Effector CD8-positive, alpha-beta T cell (primary cell): ENCODE results near the gene RBBP7.
"Not testable (repeated sequence)": the region's sequence is repeated elsewhere in the genome, so short reads cannot be mapped to it uniquely, and the experiment has no call there.

ENCODE experiments used
- DNase-seq: peaks from one replicate; lab custom pipeline; 2025; lab: John Stamatoyannopoulos, UW

The RBBP7 gene

GRCh38 chrX:16867947-16868346, 2.2 kb downstream of the RBBP7 start:
- DNase-seq: no peak

- DNase-seq: no peak
Measured at GRCh38 chrX:16862829-16863228, 7.3 kb downstream of the RBBP7 start.

- no peak for DNase-seq
Measured at GRCh38 chrX:16856744-16857143, 13.4 kb downstream of the RBBP7 start.

- not testable (repeated sequence) for DNase-seq
Measured at GRCh38 chrX:16856076-16856404, 14.1 kb downstream of the RBBP7 start.

GRCh38 chrX:16855363-16856075, 14.6 kb downstream of the RBBP7 start:
- no peak for DNase-seq

GRCh38 chrX:16853537-16853936, 16.6 kb downstream of the RBBP7 start:
- DNase-seq: no peak

- DNase-seq: no peak
Measured at GRCh38 chrX:16852617-16853179, 17.5 kb downstream of the RBBP7 start.

GRCh38 chrX:16851827-16852226, 18.3 kb downstream of the RBBP7 start:
- no peak for DNase-seq

- DNase-seq: no peak
Measured at GRCh38 chrX:16851421-16851820, 18.7 kb downstream of the RBBP7 start.

- no peak for DNase-seq
Measured at GRCh38 chrX:16848541-16848940, 21.6 kb downstream of the RBBP7 start.

- no peak for DNase-seq
Measured at GRCh38 chrX:16845686-16846085, 24.5 kb downstream of the RBBP7 start.

- no peak for DNase-seq
Measured at GRCh38 chrX:16843208-16843909, 26.8 kb downstream of the RBBP7 start.

GRCh38 chrX:16842684-16843083, 27.5 kb downstream of the RBBP7 start:
- DNase-seq: no peak

- DNase-seq: no peak
Measured at GRCh38 chrX:16839852-16840460, 30.2 kb downstream of the RBBP7 start.

- DNase-seq: no peak
Measured at GRCh38 chrX:16839219-16839851, 30.8 kb downstream of the RBBP7 start.

GRCh38 chrX:16838202-16839066, 31.7 kb downstream of the RBBP7 start:
- DNase-seq: no peak

- no peak for DNase-seq
Measured at GRCh38 chrX:16836371-16836770, 33.8 kb downstream of the RBBP7 start.

GRCh38 chrX:16834806-16835205, 35.4 kb downstream of the RBBP7 start:
- DNase-seq: no peak

- DNase-seq: no peak
Measured at GRCh38 chrX:16832301-16832700, 37.9 kb downstream of the RBBP7 start.

- DNase-seq: no peak
Measured at GRCh38 chrX:16828124-16828908, 41.8 kb downstream of the RBBP7 start.

- DNase-seq: no peak
Measured at GRCh38 chrX:16827225-16827624, 42.9 kb downstream of the RBBP7 start.
